Ishikawa (cell line): Measurements from ENCODE around the gene TDRD5.

Source experiments
- CEBPB ChIP-seq: IDR thresholded peaks from 2 replicates; pipeline ENCODE4 v1.6.1; 2012
- CREB1 ChIP-seq: IDR thresholded peaks from 2 replicates; pipeline ENCODE4 v1.6.1; 2012; ENCODE audit warnings: low read depth
- EGR1 ChIP-seq: IDR thresholded peaks from 2 replicates; pipeline ENCODE4 v1.6.1; 2012
- EP300 ChIP-seq: IDR thresholded peaks from 2 replicates; pipeline ENCODE4 v1.6.1; 2012; ENCODE audit warnings: borderline replicate concordance
- FOXM1 ChIP-seq: IDR thresholded peaks from 2 replicates; pipeline ENCODE4 v1.6.1; 2012; ENCODE audit warnings: low read depth, borderline replicate concordance
- NFIC ChIP-seq: IDR thresholded peaks from 2 replicates; pipeline ENCODE4 v1.6.1; 2012
- RAD21 ChIP-seq: IDR thresholded peaks from 2 replicates; pipeline ENCODE4 v1.6.1; 2012; ENCODE audit warnings: low read depth
- REST ChIP-seq: IDR thresholded peaks from 2 replicates; pipeline ENCODE4 v1.6.1; 2012; ENCODE audit warnings: low read depth, mild to moderate bottlenecking
- TAF1 ChIP-seq: IDR thresholded peaks from 2 replicates; pipeline ENCODE4 v1.6.1; 2012; ENCODE audit warnings: low read depth, mild to moderate bottlenecking
- TCF12 ChIP-seq: IDR thresholded peaks from 2 replicates; pipeline ENCODE4 v1.6.1; 2012; ENCODE audit warnings: low read depth
- TEAD4 ChIP-seq: IDR thresholded peaks from 2 replicates; pipeline ENCODE4 v1.6.1; 2012
- YY1 ChIP-seq: IDR thresholded peaks from 2 replicates; pipeline ENCODE4 v1.6.1; 2012; ENCODE audit warnings: low read depth
- ZBTB7A ChIP-seq: IDR thresholded peaks from 2 replicates; pipeline ENCODE4 v1.6.1; 2012; ENCODE audit warnings: low read depth
- TF ChIP-seq, protein P1 (sequence below): IDR thresholded peaks from 2 replicates; pipeline ENCODE4 v1.6.1; 2012
- TF ChIP-seq, protein P2 (sequence below): IDR thresholded peaks from 2 replicates; pipeline ENCODE4 v1.6.1; 2012

The TDRD5 gene

GRCh38 chr1:179706339-179706941 lies 114.8 kb downstream of the TDRD5 start:
- TF ChIP-seq TAF1 (no peak), RAD21 (peak; percentile 93), FOXM1 (no peak), NFIC (no peak), CREB1 (no peak), YY1 (no peak), EGR1 (no peak)
- TF ChIP-seq, protein P1, sequence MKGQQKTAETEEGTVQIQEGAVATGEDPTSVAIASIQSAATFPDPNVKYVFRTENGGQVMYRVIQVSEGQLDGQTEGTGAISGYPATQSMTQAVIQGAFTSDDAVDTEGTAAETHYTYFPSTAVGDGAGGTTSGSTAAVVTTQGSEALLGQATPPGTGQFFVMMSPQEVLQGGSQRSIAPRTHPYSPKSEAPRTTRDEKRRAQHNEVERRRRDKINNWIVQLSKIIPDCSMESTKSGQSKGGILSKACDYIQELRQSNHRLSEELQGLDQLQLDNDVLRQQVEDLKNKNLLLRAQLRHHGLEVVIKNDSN = no peak
- TF ChIP-seq, protein P2, sequence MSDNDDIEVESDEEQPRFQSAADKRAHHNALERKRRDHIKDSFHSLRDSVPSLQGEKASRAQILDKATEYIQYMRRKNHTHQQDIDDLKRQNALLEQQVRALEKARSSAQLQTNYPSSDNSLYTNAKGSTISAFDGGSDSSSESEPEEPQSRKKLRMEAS = no peak

GRCh38 chr1:179707406-179707805 lies 115.8 kb downstream of the TDRD5 start:
- TF ChIP-seq EGR1 = no peak
- TF ChIP-seq RAD21 = no peak
- no peak for TF ChIP-seq REST
- TF ChIP-seq CEBPB = no peak
- TF ChIP-seq ZBTB7A = no peak
- no peak for TF ChIP-seq TAF1
- TF ChIP-seq NFIC = no peak
- no peak for TF ChIP-seq CREB1
- no peak for TF ChIP-seq EP300
- TF ChIP-seq, protein P1 = no peak
- no peak for TF ChIP-seq YY1
- TF ChIP-seq, protein P2 = no peak
- no peak for TF ChIP-seq TEAD4

GRCh38 chr1:179708434-179709195 lies 117.0 kb downstream of the TDRD5 start:
- TF ChIP-seq, protein P2 = no peak
- TF ChIP-seq RAD21 (no peak), YY1 (no peak), ZBTB7A (no peak), FOXM1 (no peak), TEAD4 (no peak), NFIC (no peak), EP300 (no peak), CREB1 (no peak), REST (no peak), TCF12 (no peak), TAF1 (no peak), CEBPB (no peak)
- TF ChIP-seq, protein P1 = no peak

DNA sequence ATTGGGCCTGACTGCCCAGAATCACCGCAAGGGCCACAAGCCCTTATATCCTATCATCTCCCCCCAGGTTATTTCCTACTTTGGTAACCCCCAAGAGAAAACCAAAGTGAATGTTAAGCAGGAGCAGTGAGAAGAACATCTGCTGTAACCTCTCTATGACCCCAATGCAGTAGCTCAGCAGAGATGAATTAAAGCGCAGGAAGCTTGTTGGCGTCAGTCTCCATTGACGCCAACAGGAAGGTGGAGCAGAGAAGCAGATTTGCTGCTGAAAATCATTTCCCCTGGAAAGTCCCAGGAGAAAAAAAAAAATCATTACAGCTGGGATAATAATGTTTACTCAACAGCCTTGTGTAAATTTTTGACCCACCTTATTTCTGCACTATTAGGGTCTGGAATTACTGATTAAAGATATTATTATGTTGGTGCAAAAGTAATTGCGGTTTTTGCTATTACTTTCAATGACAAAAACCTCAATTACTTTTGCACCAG lies 118.3 kb downstream of the TDRD5 start:
- TF ChIP-seq RAD21 (no peak), ZBTB7A (no peak), REST (no peak), CEBPB (no peak), FOXM1 (no peak), TCF12 (no peak), TAF1 (no peak), NFIC (no peak), YY1 (no peak), EGR1 (no peak), EP300 (no peak), CREB1 (no peak)
- TF ChIP-seq, protein P1 = no peak
- TF ChIP-seq, protein P2 = no peak
